Effector CD4-positive, alpha-beta T cell (primary cell): Measurements from ENCODE around the gene SOX1.

ENCODE experiments used
- DNase-seq: peaks from one replicate; pipeline ENCODE4 v3.0.0-alpha.2; 2020

SOX1 gene

GRCh38 chr13:112073245-112074138, 6.5 kb downstream of the SOX1 start:
- DNase-seq: no peak

GRCh38 chr13:112074139-112074865, 7.4 kb downstream of the SOX1 start:
- DNase-seq: no peak

GRCh38 chr13:112077729-112078128, 10.8 kb downstream of the SOX1 start:
- DNase-seq: no peak

DNA sequence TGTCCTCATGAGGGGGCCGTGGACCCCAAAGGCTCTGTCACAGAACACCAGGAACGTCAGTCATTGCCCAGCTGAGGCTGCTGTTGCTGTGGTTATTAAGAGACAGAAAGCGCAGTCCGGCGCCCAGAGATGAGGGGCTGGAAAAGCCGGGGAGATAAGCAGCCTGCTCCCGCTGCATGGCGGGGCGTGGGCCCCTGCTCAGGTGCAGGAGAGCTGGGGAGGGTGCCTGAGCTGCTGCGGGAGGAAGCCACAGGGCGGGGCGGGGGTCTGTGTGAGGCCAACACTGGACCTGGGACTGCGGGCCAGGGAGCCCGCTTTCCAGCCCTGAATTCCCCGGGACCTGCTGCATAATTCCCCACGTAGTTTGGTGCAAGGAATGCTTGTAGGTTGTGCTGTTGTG, 11.3 kb downstream of the SOX1 start:
- no peak for DNase-seq

DNA sequence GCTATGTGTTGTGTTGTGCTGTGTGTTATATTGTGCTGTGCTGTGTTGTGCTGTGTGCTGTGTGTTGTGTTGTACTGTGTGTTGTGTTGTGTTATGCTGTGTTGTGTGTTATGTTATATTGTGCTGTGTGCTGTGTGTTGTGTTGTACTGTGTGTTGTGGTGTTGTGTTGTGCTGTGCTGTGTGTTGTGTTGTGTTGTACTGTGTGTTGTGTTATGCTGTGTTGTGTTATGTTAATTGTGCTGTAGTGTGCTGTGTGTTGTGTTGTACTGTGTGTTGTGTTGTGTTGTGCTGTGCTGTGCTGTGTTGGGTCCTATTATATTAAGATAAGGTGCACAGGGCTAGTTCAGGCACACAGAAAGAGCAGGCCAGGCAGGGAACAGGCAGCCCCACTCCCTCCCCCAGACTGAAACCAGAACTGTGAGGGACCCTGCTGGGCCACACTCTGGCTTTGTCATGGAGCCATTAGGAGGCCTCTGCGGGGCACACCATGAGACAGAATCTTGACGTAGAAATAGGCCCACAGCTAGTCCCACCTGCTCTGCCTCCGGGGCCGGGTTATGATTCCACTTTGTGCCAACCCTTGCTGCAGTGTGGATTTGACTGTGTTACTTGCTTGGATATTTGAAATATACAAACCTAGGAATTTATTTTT, 12.1 kb downstream of the SOX1 start:
- no peak for DNase-seq

- DNase-seq: no peak
These were observed 12.7 kb downstream of the SOX1 start for GRCh38 chr13:112079696-112080095.

DNA sequence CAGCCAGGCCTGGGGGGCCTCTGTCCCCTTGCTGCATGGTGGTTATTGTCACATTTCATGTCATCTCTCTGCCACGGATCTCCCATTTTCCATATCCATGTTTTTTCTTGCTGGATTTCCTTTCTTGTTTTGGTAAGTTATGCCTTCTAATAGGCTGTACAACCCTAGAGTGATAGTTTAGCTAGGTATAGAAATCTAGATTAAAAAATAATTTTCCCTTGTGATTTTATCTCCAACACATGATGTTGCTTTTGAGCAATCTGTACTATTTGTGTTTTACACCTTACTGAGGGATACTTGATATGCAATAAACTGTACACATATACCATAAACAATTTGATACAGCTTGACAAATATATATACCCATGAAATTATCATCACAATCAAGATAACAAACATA, 17.0 kb downstream of the SOX1 start:
- no peak for DNase-seq

GRCh38 chr13:112092453-112092852, 25.5 kb downstream of the SOX1 start:
- DNase-seq: no peak

DNA sequence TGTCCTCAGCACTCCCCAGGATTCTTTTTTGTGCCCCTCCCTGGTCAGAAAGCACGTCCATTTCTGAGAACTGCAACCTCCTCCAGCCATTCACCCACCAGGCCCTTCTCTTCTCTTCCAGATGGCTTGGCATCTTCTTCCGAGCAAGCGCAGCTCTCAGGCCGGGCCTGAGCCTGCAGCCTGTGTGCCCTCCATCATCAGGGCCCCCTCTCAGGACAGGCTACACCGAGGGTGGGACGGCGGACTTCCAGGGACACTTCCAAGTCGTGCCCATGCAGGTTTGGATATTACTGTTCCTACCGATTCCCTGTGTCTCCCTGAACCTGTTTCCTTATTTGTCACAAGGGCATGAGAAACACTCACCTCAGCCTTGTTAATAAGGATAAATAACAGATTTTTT, 28.4 kb downstream of the SOX1 start:
- DNase-seq: no peak

- DNase-seq: no peak
These were observed 30.0 kb downstream of the SOX1 start for GRCh38 chr13:112096959-112097358.

DNA sequence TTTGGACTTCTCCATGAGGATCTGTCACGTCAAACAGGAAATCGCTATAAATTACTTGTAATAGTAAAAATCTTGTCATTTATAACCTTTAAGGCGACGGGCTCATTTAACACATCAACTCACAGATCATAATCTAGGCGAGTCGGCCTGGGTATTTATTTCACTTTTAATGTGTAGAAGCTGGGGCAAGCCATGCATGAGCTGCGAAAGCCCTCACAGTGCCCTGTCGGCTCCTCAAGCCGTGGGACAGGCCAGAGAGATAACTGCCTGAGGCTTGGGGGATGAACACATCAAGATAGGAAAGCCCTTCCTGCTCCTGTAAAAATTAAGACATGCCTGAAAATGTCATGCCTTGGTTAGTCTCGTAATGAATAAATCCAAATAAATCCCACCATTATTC, 30.8 kb downstream of the SOX1 start:
- DNase-seq: no peak

GRCh38 chr13:112098699-112099098, 31.8 kb downstream of the SOX1 start:
- DNase-seq: no peak

DNA sequence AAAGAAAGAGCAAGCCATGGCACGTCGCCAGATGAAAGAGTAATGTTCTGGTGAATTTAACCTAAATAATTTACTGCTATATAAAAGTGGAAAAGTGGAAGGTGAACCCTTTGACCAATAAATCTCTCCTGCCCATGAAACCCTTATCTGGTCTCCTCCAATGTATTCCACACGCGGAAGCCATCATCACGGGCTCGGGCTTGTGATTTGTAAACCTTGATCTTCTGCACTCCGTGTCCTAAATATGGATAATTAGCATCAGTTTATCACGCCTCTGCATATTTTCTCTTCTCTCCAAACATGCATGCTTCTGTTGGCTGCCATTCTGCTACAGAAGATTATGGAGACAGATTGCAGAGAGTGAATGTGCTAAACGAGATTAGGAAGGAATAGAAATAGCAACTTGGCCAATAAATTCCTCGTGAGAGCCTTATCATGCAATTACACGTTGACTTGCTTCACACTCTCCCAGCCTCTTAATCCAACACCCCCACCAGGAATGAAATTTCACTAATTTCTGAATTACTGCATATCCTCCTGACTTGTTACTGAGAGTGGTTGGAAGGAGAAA, 34.5 kb downstream of the SOX1 start:
- no peak for DNase-seq

DNA sequence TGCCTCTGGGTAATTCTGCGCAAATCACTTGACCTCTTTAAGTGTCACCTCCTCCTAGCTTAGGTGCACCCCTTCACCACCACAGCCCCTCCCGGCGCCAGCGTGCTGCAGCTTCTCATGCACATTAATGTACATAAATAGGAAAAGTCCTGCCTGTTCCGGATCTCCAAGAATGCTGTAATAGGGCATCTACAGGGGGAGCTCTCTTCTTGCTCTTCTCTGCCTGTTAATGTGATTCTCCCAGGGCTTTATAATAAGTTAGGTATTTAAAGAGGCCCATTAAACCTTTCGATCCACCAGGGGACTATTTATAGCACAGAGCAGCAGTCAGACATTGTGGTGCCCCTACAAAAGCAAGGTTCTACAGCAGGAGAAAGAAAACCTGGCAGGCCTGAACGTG, 35.3 kb downstream of the SOX1 start:
- DNase-seq: no peak

- DNase-seq: no peak
These were observed 36.4 kb downstream of the SOX1 start for GRCh38 chr13:112103260-112103838.

GRCh38 chr13:112103961-112104880, 37.3 kb downstream of the SOX1 start:
- DNase-seq: no peak

DNA sequence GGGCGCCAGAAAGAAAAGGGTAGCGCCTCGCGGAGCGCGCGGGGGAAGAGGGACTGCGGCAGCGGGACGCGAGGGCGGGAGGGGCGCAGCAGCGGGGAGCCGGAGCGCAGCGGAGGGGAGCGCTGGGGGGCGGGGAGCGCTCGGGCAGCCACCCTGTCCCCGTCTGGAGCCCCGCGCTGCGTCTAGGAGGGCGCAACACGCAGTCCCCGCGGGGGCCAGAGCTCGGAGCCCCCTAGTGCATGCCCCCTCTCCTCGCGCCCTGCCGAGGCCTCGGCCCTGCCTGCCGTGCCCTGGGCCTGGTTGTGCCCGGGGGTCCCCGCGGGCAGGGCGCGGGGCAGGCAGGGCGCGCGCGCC, 37.9 kb downstream of the SOX1 start:
- DNase-seq: no peak

DNA sequence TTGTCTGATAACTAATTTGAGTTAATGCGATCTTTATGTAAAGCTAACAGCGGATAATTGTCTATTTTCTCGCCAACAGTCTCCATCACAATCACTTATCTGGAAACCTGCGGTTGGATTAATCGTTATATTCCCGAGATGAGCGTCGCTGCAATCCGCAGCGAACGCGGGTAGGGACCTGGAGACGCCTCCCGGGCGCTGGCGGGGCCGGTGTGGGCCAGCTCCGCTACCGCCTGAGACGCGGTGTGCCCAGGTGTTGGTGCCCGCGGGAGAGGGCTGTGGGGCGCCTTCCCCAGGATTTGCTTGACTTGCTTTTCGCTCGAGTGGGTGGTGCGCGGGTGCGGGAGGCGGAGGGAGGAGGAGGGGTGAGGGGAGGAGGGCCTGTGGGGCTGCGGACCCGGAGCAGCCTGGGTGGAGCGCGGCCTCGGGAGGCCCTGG, 38.3 kb downstream of the SOX1 start:
- no peak for DNase-seq

- no peak for DNase-seq
These were observed 38.9 kb downstream of the SOX1 start for GRCh38 chr13:112105892-112106291.

DNA sequence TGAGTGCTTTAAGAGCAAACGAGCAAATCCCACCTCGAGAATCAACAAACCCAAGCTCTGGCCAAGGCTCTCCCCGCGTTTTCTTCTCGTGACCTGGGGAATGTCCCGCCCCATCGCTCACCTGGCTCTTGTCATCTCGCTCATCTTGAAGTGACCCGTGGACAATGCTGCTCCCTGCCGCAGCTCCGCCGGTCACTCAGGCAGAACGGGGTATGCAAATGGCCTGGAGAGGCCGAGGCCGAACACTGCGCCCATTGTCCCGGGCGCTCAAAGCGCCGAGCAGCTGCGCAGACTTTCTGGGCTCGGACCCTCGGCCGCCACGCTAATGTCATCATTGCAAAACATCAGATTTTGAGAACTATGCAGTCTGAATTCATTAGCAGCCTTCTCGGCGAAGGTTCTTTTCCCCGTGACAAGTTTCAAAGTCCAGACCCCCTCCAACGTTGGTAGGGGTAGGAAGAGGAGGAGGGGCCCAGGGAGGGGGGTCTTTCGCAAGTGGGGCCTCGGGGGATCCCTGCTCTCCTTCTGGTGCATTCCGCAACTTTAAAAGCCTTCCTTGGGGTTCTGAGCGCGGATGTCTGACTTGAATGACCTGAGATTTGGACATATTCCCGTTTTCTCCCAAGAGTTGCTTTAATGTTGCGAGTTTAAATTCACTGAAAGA, 39.7 kb downstream of the SOX1 start:
- DNase-seq: no peak

- no peak for DNase-seq
These were observed 40.3 kb downstream of the SOX1 start for GRCh38 chr13:112107289-112107688.
